AML-193 (cell line): ENCODE results near the gene CACNA1B.
"Not testable (repeated sequence)": the region's sequence is repeated elsewhere in the genome, so short reads cannot be mapped to it uniquely, and the experiment has no call there.

Experiments used
- DNase-seq, 2 experiments: peaks; one replicate each; lab custom pipeline; 2025; lab: John Stamatoyannopoulos, UW

The CACNA1B gene

DNA sequence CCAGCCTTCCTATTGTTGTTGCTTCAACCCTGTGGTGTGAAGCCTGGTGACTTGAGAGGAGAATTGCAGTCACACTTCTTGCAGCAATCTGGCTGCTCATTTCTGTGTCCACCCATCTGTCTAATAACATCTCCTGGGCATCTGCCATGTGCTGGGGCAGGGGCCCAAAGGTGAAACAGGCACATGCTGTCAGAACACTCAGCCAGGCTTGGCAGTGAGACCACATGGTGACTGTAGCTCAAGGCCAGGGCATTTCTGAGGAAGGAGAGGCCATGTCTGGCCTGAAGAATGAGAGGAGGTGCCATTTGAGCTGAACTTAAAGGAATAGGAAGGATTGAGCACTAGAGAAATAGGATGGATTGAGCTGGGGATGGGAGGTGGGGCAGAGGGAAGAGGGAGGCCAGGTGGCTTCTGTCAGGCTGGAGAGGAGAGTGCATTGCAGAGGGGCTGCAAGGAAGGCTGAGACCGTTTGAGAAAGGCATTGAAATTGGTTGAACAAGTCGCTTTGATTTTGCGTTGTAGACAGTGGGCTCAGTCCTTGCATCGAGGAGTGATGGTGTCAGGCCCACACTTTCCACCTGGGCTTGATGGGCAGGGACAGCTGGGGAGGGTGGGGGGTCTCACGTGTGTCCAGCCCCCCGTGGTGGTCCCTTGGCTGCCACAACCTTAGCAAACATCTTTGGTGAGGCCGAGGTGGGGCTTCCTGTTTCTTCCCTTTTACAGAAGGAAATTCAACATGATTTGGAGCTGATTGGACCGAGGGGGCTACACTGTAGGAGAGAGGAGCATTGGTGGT, 222.4 kb downstream of the CACNA1B start:
- no peak for DNase-seq

DNA sequence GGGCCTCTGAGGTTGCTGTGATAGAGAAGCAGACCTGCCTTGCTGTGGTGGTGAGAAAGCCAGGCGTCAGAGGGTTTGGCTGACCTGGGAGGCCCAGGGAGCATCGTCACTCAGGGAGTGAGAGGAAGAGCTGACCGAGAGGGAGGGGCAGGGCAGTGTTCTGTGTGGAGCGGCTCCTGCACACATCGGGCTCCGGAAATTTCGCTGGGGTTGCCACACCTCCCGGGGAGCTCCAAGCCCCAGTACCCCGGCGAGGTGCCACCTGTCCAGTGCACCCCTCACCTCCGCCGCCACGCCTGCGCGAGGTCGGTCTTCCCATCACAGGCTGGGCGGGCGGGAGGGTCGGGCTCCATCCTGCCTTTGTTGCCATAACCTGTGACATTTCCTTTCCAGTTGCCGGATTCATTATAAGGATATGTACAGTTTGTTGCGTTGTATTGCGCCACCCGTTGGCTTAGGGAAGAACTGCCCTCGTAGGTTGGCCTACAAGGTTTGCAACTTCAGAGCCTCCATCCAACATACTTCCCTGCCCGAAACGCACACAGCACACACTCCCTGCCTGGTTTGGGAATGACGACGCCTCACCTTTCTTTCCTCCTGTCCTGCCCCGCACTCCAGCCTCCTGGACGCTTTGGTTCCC, 223.2 kb downstream of the CACNA1B start:
- DNase-seq: no peak

DNA sequence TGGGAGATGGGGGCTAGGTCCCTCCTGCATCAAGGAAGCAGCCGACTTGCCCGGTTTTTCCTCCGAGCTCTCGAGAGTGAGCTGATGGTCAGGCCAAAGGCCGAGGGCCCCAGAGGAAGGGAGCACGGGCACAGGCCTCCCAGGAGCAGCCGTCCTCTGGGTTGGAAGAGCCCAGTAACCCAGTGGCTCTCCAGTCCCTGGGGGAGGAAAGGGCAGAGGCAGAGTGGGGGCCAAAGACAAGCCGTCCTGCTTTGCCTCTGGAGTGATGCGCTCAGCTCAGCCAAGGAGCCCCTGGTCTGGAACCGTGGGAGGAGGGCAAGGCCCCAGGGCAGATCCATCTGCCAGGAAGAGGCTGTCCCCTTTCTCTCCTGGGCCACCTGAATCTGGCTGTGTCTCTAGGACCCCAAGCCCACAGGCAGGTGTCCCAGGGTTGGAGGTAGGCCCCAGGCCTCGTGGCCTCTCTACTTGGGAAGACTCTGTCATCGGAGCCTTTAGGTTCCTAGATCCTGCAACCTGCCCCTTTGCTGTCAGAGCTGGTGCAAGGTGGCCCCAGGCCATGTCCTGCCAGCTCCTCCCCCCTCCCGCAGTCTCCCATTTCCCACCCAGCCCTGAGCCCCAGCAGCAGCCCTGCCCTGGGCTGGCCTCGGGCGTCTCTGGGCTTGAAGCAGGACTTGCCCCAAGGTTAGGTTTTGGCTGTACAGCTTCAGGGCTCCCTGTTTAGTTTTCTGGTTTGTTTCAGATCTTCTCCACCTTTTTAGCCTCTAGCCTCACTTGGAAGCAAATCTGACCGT, 224.1 kb downstream of the CACNA1B start:
- DNase-seq: no peak

DNA sequence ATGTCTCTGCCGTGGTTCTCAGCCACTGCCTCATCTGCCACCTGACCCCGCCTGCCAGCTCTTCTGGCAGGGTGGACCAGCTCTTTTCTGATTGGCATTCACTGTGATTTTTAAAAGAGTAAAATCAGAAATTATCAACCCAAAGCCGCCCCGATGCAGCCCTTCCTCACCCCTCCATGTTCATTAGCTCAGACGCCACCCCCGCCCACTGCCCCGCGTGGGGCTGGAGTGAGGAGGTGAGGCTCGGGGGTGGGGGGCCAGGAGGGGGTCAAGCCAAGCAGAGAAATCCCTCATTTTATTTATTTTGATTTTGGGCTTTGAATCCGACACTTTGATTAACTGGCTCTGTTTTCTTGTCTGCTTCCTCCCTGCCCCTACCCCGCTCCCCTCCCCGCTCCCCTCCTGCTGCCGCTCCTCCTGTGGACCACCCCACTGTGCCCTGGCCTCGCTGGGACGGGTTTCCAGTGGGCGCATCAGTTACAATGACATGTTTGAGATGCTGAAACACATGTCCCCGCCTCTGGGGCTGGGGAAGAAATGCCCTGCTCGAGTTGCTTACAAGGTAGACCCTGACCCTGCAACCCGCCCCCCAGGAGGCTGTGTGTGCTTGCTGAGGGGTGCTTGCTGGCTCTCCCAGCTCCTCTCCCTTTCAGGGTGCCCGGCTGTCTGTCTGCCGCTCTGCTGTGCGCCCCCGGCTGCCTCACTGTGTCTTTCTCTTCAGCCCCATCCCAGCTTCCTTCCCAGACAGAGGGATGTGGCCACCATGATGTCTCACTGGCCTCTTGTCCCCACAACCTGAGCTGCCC, 224.9 kb downstream of the CACNA1B start:
- DNase-seq: no peak

DNA sequence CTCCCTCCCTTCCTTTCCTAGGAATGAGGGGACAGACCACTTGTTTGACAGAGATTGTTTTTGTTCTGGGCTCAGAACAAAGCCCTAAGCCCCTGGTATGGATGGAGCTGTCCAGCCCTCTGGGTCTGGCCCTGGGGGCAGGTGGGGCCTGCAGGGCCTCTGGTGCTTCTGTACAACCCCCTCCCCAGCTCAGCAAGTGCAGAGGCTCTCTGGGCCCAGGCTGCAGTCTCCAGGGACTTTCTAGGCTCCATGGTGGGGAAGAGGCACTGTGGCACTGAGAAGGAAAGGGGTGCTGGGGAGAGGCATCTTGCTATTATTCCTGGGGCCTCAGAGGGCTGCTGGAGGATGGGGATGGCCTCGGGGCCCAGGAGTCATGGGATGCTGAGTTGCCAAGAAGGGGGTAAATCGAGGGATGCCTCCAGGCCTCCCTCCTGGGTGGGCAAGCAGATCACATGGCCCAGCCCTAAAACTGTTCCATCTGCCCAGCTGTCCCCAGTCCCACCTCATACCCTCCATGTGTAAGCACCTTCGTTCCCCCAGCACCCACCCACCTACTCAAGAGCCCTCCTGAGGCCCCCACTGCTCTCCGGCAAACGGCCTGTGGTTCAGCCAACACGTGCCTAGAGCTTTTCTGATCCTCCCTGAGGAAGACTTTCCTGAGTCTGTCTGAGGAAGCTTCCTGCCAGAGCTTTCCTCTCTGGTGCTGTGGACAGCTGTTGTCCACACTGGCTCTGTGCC, 225.7 kb downstream of the CACNA1B start:
- DNase-seq: no peak

DNA sequence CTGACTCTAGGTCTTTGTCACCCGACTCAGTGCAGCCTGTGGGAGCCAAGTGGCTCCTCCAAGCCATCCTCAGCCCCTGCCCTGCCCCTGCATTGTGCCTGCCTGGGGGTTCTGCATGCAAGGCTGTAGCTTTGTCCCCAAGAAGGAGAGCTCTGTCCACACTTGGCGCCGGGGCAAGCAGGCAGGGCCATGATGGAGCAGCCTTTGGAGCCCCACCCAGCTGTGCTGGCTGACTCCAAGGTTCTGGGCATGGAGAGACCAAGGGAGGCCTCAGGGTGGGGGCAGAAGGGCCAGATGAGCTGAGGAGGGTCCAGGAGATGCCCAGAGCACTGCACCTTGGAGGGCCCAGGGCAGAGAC, 226.2 kb downstream of the CACNA1B start:
- DNase-seq: no peak

DNA sequence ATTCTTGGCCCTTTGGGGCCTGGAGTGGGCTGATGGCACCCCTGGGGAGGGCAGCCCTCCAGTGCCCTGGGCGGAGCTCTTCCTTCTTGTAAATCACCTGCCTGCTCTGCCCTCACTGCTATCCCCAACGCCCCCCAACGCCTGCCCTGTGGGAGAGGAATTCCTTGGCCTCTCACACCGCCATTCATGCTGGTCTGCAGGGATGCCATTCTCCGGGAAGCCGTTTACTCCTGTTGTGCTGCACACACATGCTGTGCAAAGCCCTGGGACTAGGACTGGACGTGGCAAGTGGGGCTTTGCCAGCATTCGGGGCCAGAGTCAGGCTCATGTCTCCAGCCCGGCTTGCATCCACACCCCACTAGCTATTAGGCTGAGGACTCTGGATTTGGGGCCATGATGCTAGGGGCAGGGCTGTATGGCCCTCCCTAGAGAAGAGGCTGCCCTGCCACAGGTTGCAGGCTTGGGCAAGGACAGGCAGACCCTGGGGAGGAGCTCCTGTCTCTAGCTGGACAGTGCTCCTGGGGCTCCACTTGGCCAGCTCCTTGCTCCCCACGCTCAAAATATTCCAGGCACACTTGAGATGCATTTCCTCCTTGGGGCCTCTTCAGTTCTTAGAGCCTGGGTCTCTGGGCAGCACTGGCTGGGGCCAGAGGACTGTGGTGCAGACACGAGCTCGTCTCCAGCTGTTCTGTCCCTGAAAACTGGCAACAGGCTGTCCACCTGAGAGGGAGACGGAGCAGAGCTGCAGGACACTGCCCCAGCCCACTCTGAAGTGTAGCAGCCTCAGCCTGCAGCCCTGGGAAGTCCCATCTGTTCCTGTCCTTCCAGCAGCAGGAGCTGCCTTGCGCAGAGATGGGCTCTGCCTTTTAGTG, 226.9 kb downstream of the CACNA1B start:
- DNase-seq: no peak

DNA sequence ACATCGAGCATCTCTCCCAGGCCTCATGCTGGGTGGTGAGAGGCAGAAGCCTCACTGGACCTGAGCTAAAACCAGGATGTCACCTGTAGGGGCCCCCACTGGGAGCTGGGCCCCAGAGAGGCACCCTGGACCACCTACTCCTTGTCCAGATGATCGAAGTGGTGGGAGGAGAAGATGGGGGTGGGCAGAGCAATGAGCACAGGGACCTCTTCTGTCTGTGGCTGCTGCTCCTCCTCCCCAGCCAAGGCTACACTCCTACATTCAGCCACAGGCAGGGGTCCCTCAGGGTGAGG, 227.5 kb downstream of the CACNA1B start:
- no peak for DNase-seq

DNA sequence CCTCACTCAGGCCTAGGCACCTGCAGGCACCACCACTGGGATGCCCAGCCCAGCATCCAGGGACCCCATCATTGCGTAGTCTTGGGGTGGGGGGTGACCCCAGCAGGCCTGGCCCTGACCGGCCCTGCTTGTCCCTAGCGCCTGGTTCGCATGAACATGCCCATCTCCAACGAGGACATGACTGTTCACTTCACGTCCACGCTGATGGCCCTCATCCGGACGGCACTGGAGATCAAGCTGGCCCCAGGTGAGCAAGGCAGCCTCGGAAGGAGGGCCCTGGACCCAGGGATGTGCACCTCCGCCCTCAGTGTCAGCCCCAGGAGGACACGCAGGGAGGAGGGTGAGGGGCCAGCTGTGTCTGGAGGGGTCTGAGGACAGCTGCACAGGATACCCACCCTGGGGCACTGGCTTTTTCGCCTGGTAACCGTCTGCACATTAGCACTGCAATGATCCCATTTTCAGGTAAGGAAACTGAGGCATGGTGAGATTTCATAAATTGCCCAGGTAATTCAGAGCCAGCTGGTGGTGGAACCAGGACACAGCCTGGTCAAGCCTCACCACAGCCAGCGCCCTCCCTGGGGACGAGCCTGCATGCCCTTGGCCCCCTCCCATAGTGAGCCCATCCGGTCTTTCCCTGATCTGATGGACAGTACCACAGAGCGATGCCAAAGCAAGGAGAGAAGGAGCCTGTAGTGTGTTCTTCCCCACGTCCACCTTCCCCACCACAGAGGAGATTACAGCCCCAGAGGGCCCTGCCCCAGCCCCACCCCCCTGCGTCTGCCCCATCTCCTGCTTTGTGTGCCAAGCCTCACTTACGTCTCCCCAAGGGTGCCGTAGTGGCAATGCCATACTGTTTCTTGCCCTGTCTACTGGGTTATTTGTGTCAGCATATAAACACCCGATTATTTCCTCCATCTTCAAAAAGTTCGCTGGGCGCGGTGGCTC, 228.3 kb downstream of the CACNA1B start:
- no peak for DNase-seq

DNA sequence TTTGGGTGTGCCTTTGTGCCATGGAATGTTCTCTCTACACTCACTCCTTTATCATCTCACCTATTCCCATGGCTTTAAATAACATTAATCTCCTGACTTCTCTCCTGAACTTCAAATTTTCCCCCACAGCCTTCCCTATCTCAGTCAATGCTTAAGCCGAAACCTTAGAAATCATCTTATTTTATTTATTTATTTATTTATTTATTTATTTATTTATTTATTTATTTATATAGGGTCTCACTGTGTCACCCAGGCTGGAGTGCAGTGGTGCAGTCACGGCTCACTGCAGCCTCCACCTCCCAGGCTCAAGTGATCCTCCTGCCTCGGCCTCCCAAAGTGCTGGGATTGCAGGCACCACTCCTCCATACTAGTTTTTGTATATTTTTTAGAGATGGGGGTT, 229.5 kb downstream of the CACNA1B start:
- DNase-seq: not testable (repeated sequence)

DNA sequence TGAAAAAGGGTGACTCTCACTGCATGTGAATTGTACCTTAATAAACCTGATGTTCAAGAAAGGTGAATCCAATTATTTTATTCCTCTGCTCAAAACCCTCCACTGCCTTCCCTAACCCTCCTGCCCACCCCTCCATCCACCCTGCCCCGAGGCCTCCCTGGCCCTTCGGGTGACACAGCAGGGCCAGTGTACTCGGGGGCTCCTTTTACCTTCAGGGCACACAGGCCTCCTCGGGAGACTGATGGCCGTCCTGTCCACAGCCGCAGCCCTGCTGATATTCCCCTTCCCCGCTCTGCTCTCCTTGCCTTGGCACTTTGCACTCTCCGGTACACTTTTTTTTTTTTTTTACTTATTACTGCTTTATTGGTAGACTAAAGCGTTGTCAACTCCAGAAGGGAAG, 234.0 kb downstream of the CACNA1B start:
- DNase-seq: no peak

DNA sequence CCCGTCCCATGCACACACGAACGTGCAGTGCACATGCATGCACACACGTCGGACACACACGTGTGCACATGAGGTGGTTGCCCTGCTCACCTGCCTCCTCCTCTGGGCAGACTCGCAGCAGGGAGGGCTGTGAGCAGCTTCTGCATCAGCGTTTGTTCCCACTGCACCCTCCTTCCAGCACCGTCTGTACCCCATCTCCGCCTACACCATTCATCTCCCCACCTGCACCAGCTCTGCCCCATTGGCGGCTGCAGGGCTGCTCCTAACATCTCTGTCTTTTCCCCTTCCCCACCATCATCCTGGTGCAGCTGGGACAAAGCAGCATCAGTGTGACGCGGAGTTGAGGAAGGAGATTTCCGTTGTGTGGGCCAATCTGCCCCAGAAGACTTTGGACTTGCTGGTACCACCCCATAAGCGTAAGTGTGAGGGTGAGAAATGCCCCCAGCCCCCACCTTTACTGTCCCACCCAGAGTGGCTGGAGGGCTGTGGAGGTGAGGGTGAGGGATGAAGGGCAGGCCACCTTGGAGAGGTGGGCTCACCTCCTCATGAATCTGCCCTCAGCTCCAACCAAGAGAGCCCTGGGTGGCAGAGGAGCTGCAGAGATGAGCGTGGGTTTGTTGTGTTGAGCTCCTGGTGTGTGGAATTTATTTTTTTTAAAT, 234.6 kb downstream of the CACNA1B start:
- DNase-seq: no peak

DNA sequence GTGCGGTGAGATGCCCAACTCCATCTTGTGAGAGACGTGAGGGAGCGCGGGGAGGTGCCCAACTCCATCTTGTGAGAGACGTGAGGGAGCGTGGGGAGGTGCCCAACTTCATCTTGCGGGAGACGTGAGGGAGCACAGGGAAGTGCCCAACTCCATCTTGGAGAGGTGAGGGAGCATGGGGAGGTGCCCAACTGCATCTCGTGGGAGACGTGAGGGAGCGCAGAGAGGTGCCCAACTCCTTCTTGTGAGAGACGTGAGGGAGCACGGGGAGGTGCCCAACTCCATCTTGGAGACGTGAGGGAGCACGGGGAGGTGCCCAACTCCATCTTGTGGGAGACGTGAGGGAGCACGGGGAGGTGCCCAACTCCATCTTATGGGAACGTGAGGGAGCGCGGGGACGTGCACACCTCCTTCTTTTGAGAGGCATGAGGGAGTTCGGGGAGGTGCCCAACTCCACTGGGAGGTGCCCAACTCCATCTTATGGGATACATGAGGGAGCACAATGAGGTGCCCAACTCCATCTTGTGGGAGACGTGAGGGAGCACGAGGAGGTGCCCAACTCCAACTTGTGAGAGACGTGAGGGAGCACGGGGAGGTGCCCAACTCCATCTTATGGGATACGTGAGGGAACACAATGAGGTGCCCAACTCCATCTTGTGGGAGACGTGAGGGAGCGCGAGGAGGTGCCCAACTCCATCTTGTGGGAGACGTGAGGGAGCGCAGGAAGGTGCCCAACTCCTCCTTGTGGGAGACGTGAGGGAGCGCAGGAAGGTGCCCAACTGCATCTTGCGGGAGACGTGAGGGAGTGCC, 235.4 kb downstream of the CACNA1B start:
- DNase-seq: no peak

DNA sequence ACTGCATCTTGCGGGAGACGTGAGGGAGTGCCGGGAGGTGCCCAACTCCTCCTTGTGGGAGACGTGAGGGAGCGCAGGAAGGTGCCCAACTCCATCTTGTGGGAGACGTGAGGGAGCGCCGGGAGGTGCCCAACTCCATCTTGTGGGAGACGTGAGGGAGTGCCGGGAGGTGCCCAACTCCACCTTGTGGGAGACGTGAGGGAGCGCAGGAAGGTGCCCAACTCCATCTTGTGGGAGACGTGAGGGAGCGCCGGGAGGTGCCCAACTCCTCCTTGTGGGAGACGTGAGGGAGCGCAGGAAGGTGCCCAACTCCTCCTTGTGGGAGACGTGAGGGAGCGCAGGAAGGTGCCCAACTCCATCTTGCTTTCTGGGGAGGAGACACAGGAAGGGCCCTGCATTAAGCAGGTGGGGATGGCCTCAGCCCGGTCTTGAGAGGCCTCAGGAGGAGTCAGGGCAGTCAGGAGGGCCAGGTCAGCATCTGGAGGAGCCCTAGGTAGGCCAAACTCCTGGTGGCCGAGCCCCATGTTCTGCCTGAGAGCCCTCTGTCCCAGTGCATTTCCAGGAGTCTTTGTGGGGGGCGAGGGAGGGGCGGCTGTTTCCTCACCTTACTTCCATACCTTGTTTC, 236.2 kb downstream of the CACNA1B start:
- not testable (repeated sequence) for DNase-seq

DNA sequence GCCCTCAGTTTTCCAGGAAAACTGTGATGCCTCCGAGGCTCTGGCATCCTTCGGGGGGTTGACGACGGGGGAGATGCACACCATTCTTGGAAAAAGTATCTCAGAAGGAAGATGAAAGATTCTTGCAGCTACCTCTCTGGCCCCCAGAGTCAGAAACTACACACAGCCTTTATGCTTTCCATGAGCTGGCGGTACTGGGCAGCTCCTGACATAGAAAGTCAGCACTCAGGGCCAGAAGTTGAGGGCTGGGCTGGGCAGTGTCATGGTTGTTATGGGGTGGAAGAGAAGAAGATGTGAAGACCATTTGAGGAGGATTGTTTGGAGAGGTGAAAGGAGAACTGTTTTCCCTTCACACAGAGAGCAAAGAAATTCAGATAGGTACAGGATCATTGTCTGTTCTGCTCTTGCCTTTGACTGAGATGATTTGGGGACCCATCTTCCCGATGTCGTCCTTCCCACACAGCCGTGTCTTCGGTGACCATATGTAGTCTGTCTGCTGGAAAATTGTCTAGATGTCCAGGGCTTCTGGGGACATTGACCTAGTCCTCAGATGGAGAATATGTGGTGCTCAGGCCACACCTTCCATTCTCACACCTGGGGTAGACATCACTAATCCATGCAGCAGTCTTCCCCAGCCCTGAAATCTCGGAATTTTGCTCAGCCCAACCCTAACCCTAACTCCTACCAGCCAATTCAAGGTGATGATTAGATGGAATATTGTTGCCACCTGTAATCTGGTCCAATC, 237.1 kb downstream of the CACNA1B start:
- DNase-seq: no peak

DNA sequence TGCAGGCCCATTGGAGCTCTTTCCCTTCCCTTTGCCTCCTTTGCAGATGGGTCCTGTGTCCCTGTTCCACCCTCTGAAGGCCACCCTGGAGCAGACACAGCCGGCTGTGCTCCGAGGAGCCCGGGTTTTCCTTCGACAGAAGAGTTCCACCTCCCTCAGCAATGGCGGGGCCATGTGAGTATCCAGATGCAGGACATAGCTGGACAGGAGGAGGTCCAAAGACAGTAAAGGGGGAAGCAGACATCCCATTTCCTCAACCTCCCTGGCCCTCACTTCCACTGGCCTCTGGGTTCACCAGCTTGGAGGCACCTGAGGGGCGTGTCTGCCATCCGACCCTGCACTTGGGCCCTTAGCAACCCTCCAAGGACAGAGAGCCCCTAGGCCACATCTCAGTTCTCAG, 237.9 kb downstream of the CACNA1B start:
- DNase-seq: no peak

DNA sequence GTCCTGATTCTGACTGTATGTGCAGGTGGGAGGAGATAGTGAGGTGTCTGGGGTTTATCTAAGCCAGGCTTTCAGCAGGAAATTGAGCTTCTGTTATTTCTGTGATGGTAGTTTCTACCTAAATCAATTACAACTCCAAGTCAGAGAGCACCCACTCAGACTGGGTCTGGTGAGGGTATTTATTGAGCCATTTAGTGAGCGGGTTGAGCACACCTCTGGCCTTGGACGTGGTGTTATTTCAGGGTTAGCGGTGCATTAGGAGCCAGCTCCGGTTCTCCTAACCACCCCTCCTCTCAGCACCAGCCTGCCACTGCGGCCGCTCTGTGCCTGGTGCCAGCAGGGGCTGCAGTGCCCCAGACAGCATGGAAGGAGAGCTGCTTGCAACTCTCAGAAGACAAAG, 238.9 kb downstream of the CACNA1B start:
- DNase-seq: no peak
